KMS-11 (cell line): Measurements from ENCODE around the gene RPS6KA2.

Experiments used
- H2AFZ ChIP-seq: fragments of 200-600 bp; sonication (generic); 2 replicates; pipeline ENCODE4 v1.6.1; 2016; ENCODE audit warnings: antibody characterized with exemption, mixed run types, low read depth
- H3K27ac ChIP-seq: fragments of 200-600 bp; sonication (generic); 2 replicates; pipeline ENCODE4 v1.6.1; 2016; ENCODE audit warnings: mild to moderate bottlenecking, mixed run types
- H3K27me3 ChIP-seq: fragments of 200-600 bp; sonication (generic); 2 replicates; pipeline ENCODE4 v1.6.1; 2017; ENCODE audit warnings: mild to moderate bottlenecking, low read depth, mixed run types, moderate library complexity; ENCODE audit not compliant: insufficient read depth
- H3K36me3 ChIP-seq: fragments of 200-600 bp; sonication (generic); 2 replicates; pipeline ENCODE4 v1.6.1; 2017; ENCODE audit warnings: mild to moderate bottlenecking, mixed run types; ENCODE audit not compliant: insufficient read depth
- H3K4me1 ChIP-seq: fragments of 200-600 bp; sonication (generic); 2 replicates; pipeline ENCODE4 v1.6.1; 2016; ENCODE audit warnings: mild to moderate bottlenecking, low read depth, mixed run types; ENCODE audit not compliant: poor library complexity, severe bottlenecking
- H3K4me2 ChIP-seq: fragments of 200-600 bp; sonication (generic); 2 replicates; pipeline ENCODE4 v1.7.0; 2016; ENCODE audit warnings: mild to moderate bottlenecking, mixed run types
- H3K4me3 ChIP-seq: fragments of 200-600 bp; sonication (generic); IDR thresholded peaks from 2 replicates; pipeline ENCODE4 v1.6.1; 2017; ENCODE audit warnings: low read depth, low read length, mixed read lengths; ENCODE audit not compliant: insufficient read depth
- H3K79me2 ChIP-seq: fragments of 200-600 bp; sonication (generic); 2 replicates; pipeline ENCODE4 v1.6.1; 2016; ENCODE audit warnings: low read depth, mixed run types; ENCODE audit not compliant: insufficient read depth
- H3K9ac ChIP-seq: fragments of 200-600 bp; sonication (generic); 2 replicates; pipeline ENCODE4 v1.6.1; 2016; ENCODE audit warnings: mild to moderate bottlenecking, mixed run types
- H4K20me1 ChIP-seq: fragments of 200-600 bp; sonication (generic); 2 replicates; pipeline ENCODE4 v1.6.1; 2016; ENCODE audit warnings: mild to moderate bottlenecking, mixed run types; ENCODE audit not compliant: insufficient read depth
- CTCF ChIP-seq: fragments of 200-600 bp; sonication (generic); conservative IDR thresholded peaks from 2 replicates; pipeline ENCODE4 v1.6.1; 2017; ENCODE audit warnings: low read depth, mild to moderate bottlenecking, antibody characterized with exemption, low read length, moderate library complexity, mixed read lengths

Gene RPS6KA2

GRCh38 chr6:166398348-166398747, 228.7 kb downstream of the RPS6KA2 start:
- Histone ChIP-seq H3K27ac (no peak overlapping the region), H3K4me3 (no peak overlapping the region), H3K36me3 (no peaks in the 10 kb centered on the region), H4K20me1 (no peaks in the 10 kb centered on the region), H3K9ac (no peak overlapping the region), H3K4me2 (no peak overlapping the region), H3K4me1 (no peaks in the 10 kb centered on the region), H3K27me3 (no peaks in the 10 kb centered on the region), H3K79me2 (no peaks in the 10 kb centered on the region), H2AFZ (no peak overlapping the region)
- TF ChIP-seq CTCF = no peak

GRCh38 chr6:166397849-166398248, 229.2 kb downstream of the RPS6KA2 start:
- no peak overlapping the region for H3K27ac ChIP-seq
- H2AFZ ChIP-seq = no peak overlapping the region
- no peak overlapping the region for H3K9ac ChIP-seq
- no peaks in the 10 kb centered on the region for H3K4me1 ChIP-seq
- H3K4me2 ChIP-seq = no peak overlapping the region
- H3K36me3 ChIP-seq = no peaks in the 10 kb centered on the region
- H3K27me3 ChIP-seq = no peaks in the 10 kb centered on the region
- no peaks in the 10 kb centered on the region for H3K79me2 ChIP-seq
- TF ChIP-seq CTCF = no peak
- H4K20me1 ChIP-seq = no peaks in the 10 kb centered on the region
- no peak overlapping the region for H3K4me3 ChIP-seq

GRCh38 chr6:166395778-166396177, 231.3 kb downstream of the RPS6KA2 start:
- Histone ChIP-seq H3K27ac (no peak overlapping the region), H3K9ac (no peak overlapping the region), H3K4me2 (no peak overlapping the region), H3K4me3 (no peak overlapping the region), H3K36me3 (no peaks in the 10 kb centered on the region), H2AFZ (no peak overlapping the region), H3K4me1 (no peaks in the 10 kb centered on the region), H3K27me3 (no peaks in the 10 kb centered on the region), H3K79me2 (no peaks in the 10 kb centered on the region), H4K20me1 (no peaks in the 10 kb centered on the region)
- no peak for TF ChIP-seq CTCF

- H3K9ac ChIP-seq = no peak overlapping the region
- H3K79me2 ChIP-seq = no peaks in the 10 kb centered on the region
- no peak for TF ChIP-seq CTCF
- H3K4me1 ChIP-seq = no peaks in the 10 kb centered on the region
- no peak overlapping the region for H3K4me2 ChIP-seq
- H3K27me3 ChIP-seq = no peaks in the 10 kb centered on the region
- no peak overlapping the region for H2AFZ ChIP-seq
- no peaks in the 10 kb centered on the region for H4K20me1 ChIP-seq
- H3K4me3 ChIP-seq = no peak overlapping the region
- H3K27ac ChIP-seq = no peak overlapping the region
- no peaks in the 10 kb centered on the region for H3K36me3 ChIP-seq
Observed at GRCh38 chr6:166395351-166395750, 231.7 kb downstream of the RPS6KA2 start.
